GM12878 (cell line): Measurements from ENCODE around the gene BTBD7. TPM values are rescaled to one million over a fixed set of nuclear protein-coding genes. Genes with fewer than 3 reads are reported as not detected.

Experiments used
- ATAC-seq: fragments of 200-7000 bp; cut with Tn5 transposase; 3 replicates; pipeline ENCODE4 v1.9.1; 2020; ENCODE audit warnings: mild to moderate bottlenecking, moderate library complexity
- BruUV-seq: library from RNA; stranded (reverse); fragments of 400-500 nt; replicated peaks from 2 replicates; lab custom pipeline; 2021; lab: Mats Ljungman, UMichigan
- CTCF ChIA-PET: fragments of 300-600 bp; sonication (Branson Sonifier 250); formaldehyde crosslinking; extraction: SDS; loops from one replicate; lab custom pipeline; 2021; ENCODE audit warnings: inconsistent platforms; lab: Yijun Ruan, JAX
- POLR2A ChIA-PET: fragments of 350-600 bp; formaldehyde crosslinking; extraction: SDS; loops from one replicate; lab custom pipeline; 2021; ENCODE audit warnings: inconsistent platforms; lab: Charles Lee
- RAD21 ChIA-PET: fragments of 300-600 bp; sonication (Branson Sonifier 250); formaldehyde crosslinking; loops from one replicate; lab custom pipeline; 2023; ENCODE audit warnings: antibody characterized with exemption; ENCODE audit not compliant: unreplicated experiment; lab: Charles Lee
- SMC1A ChIA-PET: fragments of 300-600 bp; sonication (Branson Sonifier 250); formaldehyde crosslinking; loops from one replicate; lab custom pipeline; 2023; ENCODE audit not compliant: unreplicated experiment, uncharacterized antibody; lab: Charles Lee
- DNase-seq: peaks from one replicate; pipeline ENCODE4 v3.0.0-alpha.2; 2011; ENCODE audit warnings: low read depth, low spot score
- FAIRE-seq: peaks from 3 replicates; lab custom pipeline; 2011; peaks lifted over from hg19 to GRCh38; lab: Jason Lieb, UNC
- H2AFZ ChIP-seq: 2 replicates; pipeline ENCODE4 v1.6.0; 2011; ENCODE audit warnings: low read depth, low read length, control low read depth; ENCODE audit not compliant: control insufficient read depth
- H3K27ac ChIP-seq: 2 replicates; pipeline ENCODE4 v1.5.1; 2011; ENCODE audit warnings: control low read depth; ENCODE audit not compliant: control insufficient read depth, insufficient read depth
- H3K27me3 ChIP-seq, 2 experiments: replicated peaks in 1 of 2; 2 replicates each; pipeline versions ENCODE4 v1.6.0 to v1.6.1; 2011; ENCODE audit warnings: low read length in 1 of 2; ENCODE audit not compliant: control insufficient read depth in 2 of 2, insufficient read depth in 2 of 2
- H3K36me3 ChIP-seq, 2 experiments: 2 replicates each; pipeline ENCODE4 v1.5.1; 2011; ENCODE audit warnings: low read length in 1 of 2; ENCODE audit not compliant: control insufficient read depth in 2 of 2, insufficient read depth in 2 of 2
- H3K4me1 ChIP-seq: 2 replicates; pipeline ENCODE4 v1.6.1; 2011; ENCODE audit warnings: mild to moderate bottlenecking, low read length, moderate library complexity, mixed read lengths; ENCODE audit not compliant: control insufficient read depth, insufficient read depth
- H3K4me2 ChIP-seq: 2 replicates; pipeline ENCODE4 v1.6.0; 2011; ENCODE audit warnings: control low read depth; ENCODE audit not compliant: control insufficient read depth, insufficient read depth
- H3K4me3 ChIP-seq: fragments of 200-600 bp; sonication (generic); 2 replicates; pipeline ENCODE4 v1.5.1; 2016
- H3K79me2 ChIP-seq: 2 replicates; pipeline ENCODE4 v1.6.0; 2011; ENCODE audit warnings: low read length; ENCODE audit not compliant: control insufficient read depth, insufficient read depth
- H3K9ac ChIP-seq: 2 replicates; pipeline ENCODE4 v1.8.0; 2011; ENCODE audit warnings: low read length, control low read depth, mixed read lengths; ENCODE audit not compliant: control insufficient read depth, insufficient read depth
- H3K9me3 ChIP-seq: replicated peaks from 3 replicates; pipeline ENCODE4 v1.5.1; 2011; ENCODE audit warnings: mild to moderate bottlenecking, low read length; ENCODE audit not compliant: control insufficient read depth, insufficient read depth
- H4K20me1 ChIP-seq: 2 replicates; pipeline ENCODE4 v1.6.0; 2011; ENCODE audit not compliant: control insufficient read depth, insufficient read depth
- NKRF ChIP-seq: fragments of 450-650 bp; conservative IDR thresholded peaks from 2 replicates; pipeline ENCODE4 v1.6.1; 2017; ENCODE audit warnings: mild to moderate bottlenecking, moderate library complexity
- SMC3 ChIP-seq: IDR thresholded peaks from 2 replicates; pipeline ENCODE4 v1.6.1; 2011; ENCODE audit warnings: low read length, improper control_type of control experiment, borderline replicate concordance
- ZBTB40 ChIP-seq: fragments of 450-650 bp; IDR thresholded peaks from 2 replicates; pipeline ENCODE4 v1.6.1; 2016; ENCODE audit warnings: mild to moderate bottlenecking, moderate library complexity, borderline replicate concordance
- ZSCAN29 ChIP-seq: fragments of 450-650 bp; IDR thresholded peaks from 2 replicates; pipeline ENCODE4 v1.6.1; 2017; ENCODE audit warnings: mild to moderate bottlenecking, moderate library complexity
- WGBS: methylation state at CpG from one replicate; pipeline ENCODE4 v1.1.6; 2016; ENCODE audit warnings: low lambda C conversion rate; ENCODE audit not compliant: insufficient replicate concordance, insufficient coverage; ENCODE audit errors: missing lambda C conversion rate; 5-methylcytosine and 5-hydroxymethylcytosine counted together
- in situ Hi-C: fragments of 300-500 bp; cut with MboI; formaldehyde crosslinking; loops from 9 replicates; pipeline ENCODE4 v1.14.3; 2018; ENCODE audit warnings: mixed read lengths
- intact Hi-C: fragments of 100-400 bp; cut with micrococcal nuclease; formaldehyde crosslinking; loops from one replicate; pipeline ENCODE4 v1.14.2; 2022; ENCODE audit not compliant: unreplicated experiment
- polyA plus RNA-seq, 11 experiments: library from polyadenylated mRNA; depleted of rRNA in 4 of 11; unstranded in 6 of 11; stranded (reverse) in 5 of 11; fragments of >200 nt; fragmentation: Nextera tagmentation in 4 of 11; fragmentation: Illumina TruSeq in 1 of 11; extraction: Ambion mirVana in 4 of 11; extraction: Trizol in 1 of 11; gene quantifications; 1 replicate in 1 of 11; 2 replicates in 10 of 11; pipeline versions ENCODE4 v1.2.1 to v1.2.3, GENCODE V29; 2011 to 2016; ENCODE audit warnings: inconsistent platforms in 2 of 11, missing spikeins in 2 of 11, low read depth in 1 of 11
- total RNA-seq, 4 experiments: library from RNA; depleted of rRNA in 3 of 4; stranded (reverse); fragments of >200 nt in 3 of 4; fragmentation: Illumina TruSeq in 1 of 4; extraction: Trizol in 1 of 4; gene quantifications; 2 replicates each; pipeline versions ENCODE4 v1.2.1 to v1.2.3, GENCODE V29; 2013 to 2021

Gene BTBD7
- total and polyA plus RNA-seq, 10 of the 15 experiments (the other 5 are each of a cell fraction or from before 2014, with no cell fraction given): 3.6 to 17.0 (median 9.6) TPM

GRCh38 chr14:93333631-93334103 is 831 bp upstream of the BTBD7 start:
- in situ Hi-C loops: no loop called here
- peaks cover 8% of the 10 kb centered on the region for H3K4me1 ChIP-seq
- no peak for TF ChIP-seq SMC3
- 0 out of 2 replicates have a peak, but pooled peaks have one; percentile 1 for TF ChIP-seq ZBTB40
- TF ChIP-seq ZSCAN29: no peak
- TF ChIP-seq NKRF: 0 out of 2 replicates have a peak, but pooled peaks have one; percentile 8
- TF ChIP-seq, all 136 proteins: peak for 2
- peak overlapping the region; percentile 78 for H3K27ac ChIP-seq
- no peaks in the 10 kb centered on the region for H3K27me3 ChIP-seq
- peak overlapping the region; percentile 80 for H3K4me3 ChIP-seq
- 7% methylated on average over 7 of the region's 7 CpGs for WGBS
- FAIRE-seq (no peak), ATAC-seq (no peak), DNase-seq (no peak)
- intact Hi-C loops: loop anchor here (1.0 to 5.0 kb wide), 3 partner anchors 42 to 215 kb away; no protein-coding TSS in a partner anchor
- ChIA-PET CTCF (interaction anchor here (1.1 kb wide), 2 partner anchors 48 to 220 kb away, joined by 3 read pairs; no protein-coding TSS in a partner anchor), POLR2A (no interaction called here), SMC1A (interaction anchor here (1.0 to 2.0 kb wide), 5 partner anchors 15 to 99 kb away, joined by 3 to 8 read pairs (median 4); no protein-coding TSS in a partner anchor), RAD21 (no interaction called here)
- 0 out of 2 replicates have a peak, but pooled peaks cover 4% of the 10 kb centered on the region for H4K20me1 ChIP-seq
- H3K9ac ChIP-seq: peak overlapping the region; percentile 94
- H3K4me2 ChIP-seq: peak overlapping the region; percentile 93
- H3K36me3 ChIP-seq: no peaks in the 10 kb centered on the region
- no TSS peak for BruUV-seq
- H2AFZ ChIP-seq: peak overlapping the region; percentile 96
- H3K79me2 ChIP-seq: peaks cover 51% of the 10 kb centered on the region
- H3K9me3 ChIP-seq: peaks cover 2% of the 10 kb centered on the region; the same call in 1 of the 3 replicates
